ENCODE measurements around the gene SH3BP4. TPM values are rescaled to one million over a fixed set of nuclear protein-coding genes. Genes with fewer than 3 reads are reported as not detected.

SH3BP4 gene
- total and polyA plus RNA-seq, 8 donors, result 24.1 to 35.0 (median 28.6) TPM

GRCh38 chr2:234910186-234910679 lies 41.6 kb upstream of the SH3BP4 start:
- Histone ChIP-seq H3K27me3 (no peaks in the 10 kb centered on the region), H3K27ac (no peak overlapping the region), H3K36me3 (no peaks in the 10 kb centered on the region), H3K9me3 (no peaks in the 10 kb centered on the region), H3K4me3 (no peak overlapping the region), H3K4me1 (no peaks in the 10 kb centered on the region)
- no peak for DNase-seq
- TF ChIP-seq CTCF (IDR thresholded peaks at IDR 0.05), result no peak
- intact Hi-C loops (cut with DNase I), result no loop called here
- no peak for ATAC-seq

- ATAC-seq (peak; percentile 51), DNase-seq (no peak)
- no peaks in the 10 kb centered on the region for H3K9me3 ChIP-seq
- no peaks in the 10 kb centered on the region for H3K4me1 ChIP-seq
- H3K36me3 ChIP-seq, result no peaks in the 10 kb centered on the region
- intact Hi-C loops (cut with DNase I), result no loop called here
- TF ChIP-seq CTCF (IDR thresholded peaks at IDR 0.05), result no peak
- no peak overlapping the region for H3K27ac ChIP-seq
- H3K27me3 ChIP-seq, result no peaks in the 10 kb centered on the region
- H3K4me3 ChIP-seq, result no peak overlapping the region
Observed at GRCh38 chr2:234911271-234911670, 40.5 kb upstream of the SH3BP4 start.

GRCh38 chr2:234912437-234912836 lies 39.4 kb upstream of the SH3BP4 start:
- Histone ChIP-seq H3K27me3 (no peaks in the 10 kb centered on the region), H3K4me1 (no peaks in the 10 kb centered on the region), H3K9me3 (no peaks in the 10 kb centered on the region), H3K36me3 (no peaks in the 10 kb centered on the region), H3K27ac (no peak overlapping the region), H3K4me3 (no peak overlapping the region)
- ATAC-seq, result no peak
- no peak for DNase-seq
- TF ChIP-seq CTCF (IDR thresholded peaks at IDR 0.05), result no peak
- intact Hi-C loops (cut with DNase I), result no loop called here

- Histone ChIP-seq H3K4me3 (no peak overlapping the region), H3K36me3 (no peaks in the 10 kb centered on the region), H3K4me1 (no peaks in the 10 kb centered on the region), H3K27ac (no peak overlapping the region), H3K9me3 (no peaks in the 10 kb centered on the region), H3K27me3 (no peaks in the 10 kb centered on the region)
- intact Hi-C loops (cut with DNase I), result no loop called here
- TF ChIP-seq CTCF (IDR thresholded peaks at IDR 0.05), result no peak
- DNase-seq (no peak), ATAC-seq (no peak)
Observed at GRCh38 chr2:234913208-234913626, 38.6 kb upstream of the SH3BP4 start.

DNA sequence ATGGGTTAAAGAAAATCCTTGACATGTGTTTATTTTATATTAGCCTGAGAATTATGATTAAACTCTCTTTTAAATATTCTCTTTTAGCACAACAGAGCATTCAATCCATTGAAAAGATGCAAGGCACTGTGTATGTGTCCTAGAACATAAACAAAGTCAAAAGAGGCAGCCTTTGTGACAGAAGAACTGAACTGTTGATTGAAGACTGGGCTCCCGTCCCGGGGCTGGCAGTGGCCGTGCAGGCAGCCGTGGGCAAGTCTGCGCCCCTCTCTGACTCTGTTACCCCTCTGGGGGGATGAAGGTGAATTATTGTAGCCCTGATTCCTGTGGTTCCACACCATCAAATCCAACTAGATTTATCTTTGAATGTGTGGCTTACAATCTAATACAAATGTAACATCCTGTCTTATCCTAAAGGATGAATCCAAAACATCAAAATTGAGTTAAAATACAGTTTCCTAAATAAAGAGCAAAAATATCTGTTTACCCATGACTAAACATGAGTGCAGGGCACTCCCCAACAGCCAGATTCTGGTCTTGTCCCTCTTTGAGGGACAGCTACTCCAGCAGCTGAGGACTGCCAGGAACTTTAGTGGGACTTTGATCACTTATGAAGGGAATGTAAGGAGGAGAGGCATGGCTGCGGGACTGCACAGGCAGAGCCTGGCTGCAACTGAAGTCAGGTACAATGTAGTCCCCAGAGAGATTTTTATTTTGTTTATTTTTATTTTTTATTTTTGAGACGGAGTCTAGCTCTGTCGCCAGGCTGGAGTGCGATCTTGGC lies 37.3 kb upstream of the SH3BP4 start:
- Histone ChIP-seq H3K4me3 (no peak overlapping the region), H3K27me3 (no peaks in the 10 kb centered on the region), H3K36me3 (no peaks in the 10 kb centered on the region), H3K4me1 (no peaks in the 10 kb centered on the region), H3K9me3 (no peaks in the 10 kb centered on the region), H3K27ac (no peak overlapping the region)
- no peak for ATAC-seq
- DNase-seq, result no peak
- intact Hi-C loops (cut with DNase I), result no loop called here
- no peak for TF ChIP-seq CTCF (IDR thresholded peaks at IDR 0.05)
